ENCODE results near the gene FGD2. TPM values are rescaled to one million over a fixed set of nuclear protein-coding genes. Genes with fewer than 3 reads are reported as not detected.

The FGD2 gene
- total RNA-seq, 4 donors from 2014 or later = 2.7 to 9.2 (median 5.2) TPM

DNA sequence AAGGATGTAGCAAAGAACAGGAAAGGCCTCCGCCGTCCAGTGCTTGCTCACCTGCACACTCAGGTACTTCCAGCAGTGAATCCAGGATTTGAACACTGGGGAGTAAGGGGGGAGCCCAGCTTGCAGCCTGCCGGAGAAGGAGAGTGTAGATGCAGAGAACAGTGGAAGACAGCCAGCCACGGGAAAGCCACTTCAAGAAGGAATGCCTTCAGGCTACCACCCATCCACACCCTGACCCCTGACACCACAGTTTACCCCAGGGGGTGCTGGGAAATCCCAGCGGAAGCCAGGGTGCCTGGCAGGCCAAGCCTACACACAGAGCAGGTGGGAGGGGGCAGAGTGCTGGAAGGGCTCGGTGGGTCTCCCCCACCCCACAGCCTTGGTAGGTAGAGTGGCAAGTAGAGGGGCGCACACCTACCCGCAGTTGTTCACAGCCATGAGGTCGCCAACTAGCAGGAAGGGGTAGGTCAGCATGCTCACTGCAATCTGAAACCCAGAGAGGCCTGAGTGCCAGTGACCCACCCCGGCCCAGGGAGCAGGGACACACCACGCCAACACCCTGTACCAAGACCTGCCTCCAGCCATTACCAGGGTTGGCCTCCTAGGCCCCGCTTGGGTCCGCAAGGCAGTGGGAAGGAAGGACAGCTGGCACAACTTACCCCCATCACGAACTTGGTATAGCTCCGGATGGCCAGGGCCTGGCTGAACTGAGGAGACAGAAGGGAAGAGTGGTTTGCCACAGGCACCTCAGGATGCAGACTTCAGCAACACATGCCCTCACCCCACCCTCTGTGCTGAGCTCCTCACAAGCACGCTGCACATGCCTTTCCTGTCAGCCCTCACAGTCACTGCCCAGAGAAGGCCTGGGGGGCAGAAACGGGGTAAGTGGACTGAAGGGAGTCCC lies 35.2 kb upstream of the FGD2 start:
- DNase-seq (ENCODE audit: low spot score in 2 of 2) = no peak
- intact Hi-C loops (cut with DNase I; ENCODE audit: low total_unique reads) = loop anchor here (5.0 kb wide), 1 partner anchor 53 kb away; no protein-coding TSS in a partner anchor
- no peak overlapping the region for H3K4me3 ChIP-seq (ENCODE audit: low read depth, poor library complexity, severe bottlenecking)
- TF ChIP-seq, protein P1, sequence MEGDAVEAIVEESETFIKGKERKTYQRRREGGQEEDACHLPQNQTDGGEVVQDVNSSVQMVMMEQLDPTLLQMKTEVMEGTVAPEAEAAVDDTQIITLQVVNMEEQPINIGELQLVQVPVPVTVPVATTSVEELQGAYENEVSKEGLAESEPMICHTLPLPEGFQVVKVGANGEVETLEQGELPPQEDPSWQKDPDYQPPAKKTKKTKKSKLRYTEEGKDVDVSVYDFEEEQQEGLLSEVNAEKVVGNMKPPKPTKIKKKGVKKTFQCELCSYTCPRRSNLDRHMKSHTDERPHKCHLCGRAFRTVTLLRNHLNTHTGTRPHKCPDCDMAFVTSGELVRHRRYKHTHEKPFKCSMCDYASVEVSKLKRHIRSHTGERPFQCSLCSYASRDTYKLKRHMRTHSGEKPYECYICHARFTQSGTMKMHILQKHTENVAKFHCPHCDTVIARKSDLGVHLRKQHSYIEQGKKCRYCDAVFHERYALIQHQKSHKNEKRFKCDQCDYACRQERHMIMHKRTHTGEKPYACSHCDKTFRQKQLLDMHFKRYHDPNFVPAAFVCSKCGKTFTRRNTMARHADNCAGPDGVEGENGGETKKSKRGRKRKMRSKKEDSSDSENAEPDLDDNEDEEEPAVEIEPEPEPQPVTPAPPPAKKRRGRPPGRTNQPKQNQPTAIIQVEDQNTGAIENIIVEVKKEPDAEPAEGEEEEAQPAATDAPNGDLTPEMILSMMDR (IDR thresholded peaks at IDR 0.05) = no peak
- TF ChIP-seq POLR2A (IDR thresholded peaks at IDR 0.05) = no peak
- 69 to 71% methylated on average over 16 to 17 of the region's 17 CpGs for WGBS, 2 donors

DNA sequence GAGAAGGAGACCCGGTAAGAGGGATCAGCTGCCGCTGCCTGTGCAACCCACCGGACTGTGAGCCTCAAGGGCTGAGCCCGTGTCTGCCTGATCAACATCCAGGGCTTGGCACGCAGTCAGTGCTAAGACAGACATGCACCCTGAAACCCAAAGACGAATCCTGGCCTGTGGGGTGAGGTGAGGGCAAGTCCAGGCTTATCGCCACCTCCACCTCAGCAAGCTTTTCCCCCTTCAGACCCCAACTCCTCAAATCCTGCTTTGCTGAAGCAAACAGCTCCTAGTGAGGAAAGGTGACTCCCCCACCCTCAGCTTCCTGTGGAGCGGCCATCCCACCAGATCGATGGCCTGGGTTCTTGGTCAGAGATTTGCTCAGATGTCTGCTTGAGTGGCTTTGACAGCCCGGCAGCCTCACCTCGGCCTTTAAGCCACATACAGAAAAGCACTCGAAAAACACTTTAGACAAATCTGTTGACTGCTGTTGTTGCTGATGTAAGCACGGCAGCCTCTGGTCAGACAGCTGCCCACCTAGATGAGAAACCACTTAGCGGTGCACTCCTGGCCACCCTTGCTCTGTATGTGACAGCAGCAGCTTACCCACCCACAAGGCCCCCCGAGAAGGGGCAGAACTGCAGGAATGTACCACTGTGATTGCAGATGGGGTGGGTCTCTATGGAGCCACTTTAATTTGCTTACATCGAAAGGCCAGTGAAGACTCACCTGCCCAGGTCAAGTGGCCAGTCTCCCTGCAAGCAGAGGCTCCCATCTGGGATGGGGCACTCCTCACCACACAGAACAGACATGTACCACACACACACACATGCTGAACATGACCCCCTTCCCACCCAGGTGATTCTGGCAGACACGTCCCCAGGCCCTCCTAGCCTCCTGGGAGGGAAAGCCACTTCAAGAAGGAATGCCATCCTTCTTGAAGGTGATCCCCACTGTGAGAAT lies 34.3 kb upstream of the FGD2 start:
- intact Hi-C loops (cut with DNase I; ENCODE audit: low total_unique reads) = loop anchor here (5.0 kb wide), 1 partner anchor 54 kb away; no protein-coding TSS in a partner anchor
- 64 to 69% methylated on average over 16 to 17 of the region's 17 CpGs for WGBS, 2 donors
- TF ChIP-seq, protein P1 (IDR thresholded peaks at IDR 0.05) = no peak
- no peak for TF ChIP-seq POLR2A (IDR thresholded peaks at IDR 0.05)

DNA sequence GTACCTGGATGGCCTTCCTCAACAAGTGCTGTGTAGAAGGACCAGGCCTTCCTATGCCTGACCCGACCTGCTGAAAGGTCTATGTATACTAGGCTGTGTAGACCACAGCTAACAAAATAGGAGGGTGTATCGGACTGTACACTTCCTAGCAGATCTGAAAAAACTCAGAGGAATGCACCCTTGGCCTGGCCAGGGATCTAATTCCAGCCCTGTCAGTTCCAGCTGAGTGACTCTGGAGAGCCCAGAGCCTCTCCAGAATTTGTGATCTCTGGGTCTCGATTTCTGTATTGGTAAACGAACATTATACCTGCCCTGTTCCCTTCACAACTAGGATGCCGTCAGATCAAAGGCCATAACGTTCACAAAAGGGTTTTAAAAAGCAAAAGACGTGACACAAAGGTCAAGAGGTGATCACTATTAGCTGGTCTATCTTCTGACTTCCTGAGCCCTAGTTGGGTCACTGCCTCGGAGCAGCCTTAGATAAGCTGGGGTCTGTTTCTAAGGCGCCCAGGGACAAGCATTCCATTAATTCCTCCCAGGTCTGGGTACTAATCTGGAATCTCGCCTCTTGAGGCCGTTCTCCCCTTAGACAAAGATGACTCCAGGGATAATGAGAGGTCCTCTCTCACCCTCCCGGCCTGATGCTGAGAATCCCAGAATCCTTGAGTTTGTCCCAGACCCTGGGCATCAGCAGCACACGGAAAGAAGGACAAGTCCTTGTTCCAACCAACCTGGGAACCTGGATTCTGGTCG lies 33.4 kb upstream of the FGD2 start:
- no peak for DNase-seq (ENCODE audit: low spot score in 2 of 2)
- intact Hi-C loops (cut with DNase I; ENCODE audit: low total_unique reads) = loop anchor here (5.0 kb wide), 1 partner anchor 55 kb away; no protein-coding TSS in a partner anchor
- no peak for TF ChIP-seq POLR2A (IDR thresholded peaks at IDR 0.05)
- TF ChIP-seq, protein P1 (IDR thresholded peaks at IDR 0.05) = no peak
- no peak overlapping the region for H3K4me3 ChIP-seq (ENCODE audit: low read depth, poor library complexity, severe bottlenecking)
- 74 to 78% methylated on average over 14 of the region's 14 CpGs for WGBS, 2 donors

More for the DNA sequence above, 34.3 kb upstream of the FGD2 start:
- H3K4me3 ChIP-seq (ENCODE audit: low read depth, poor library complexity, severe bottlenecking) = no peak overlapping the region
- DNase-seq (ENCODE audit: low spot score in 2 of 2) = no peak

DNA sequence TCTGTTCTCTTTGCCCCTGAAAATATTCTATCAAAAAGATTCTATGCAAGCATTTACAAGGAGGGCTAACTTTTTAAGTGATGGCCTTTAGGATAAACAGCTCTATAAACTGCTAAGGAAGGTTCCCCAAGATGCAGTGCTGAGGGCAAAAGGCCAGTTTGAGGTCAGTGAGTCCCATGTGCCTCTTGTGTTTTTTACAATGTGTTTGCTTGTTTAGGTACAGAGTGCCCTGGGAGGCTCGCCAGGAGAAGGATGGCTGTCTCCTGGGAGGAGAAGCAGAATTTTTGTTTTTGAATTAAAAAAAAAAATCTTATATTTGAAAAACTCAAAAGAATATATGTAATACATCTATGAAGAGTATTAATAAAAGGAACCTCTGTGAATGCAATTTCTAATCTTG lies 32.3 kb upstream of the FGD2 start:
- H3K4me3 ChIP-seq (ENCODE audit: low read depth, poor library complexity, severe bottlenecking) = no peak overlapping the region
- 78 to 93% methylated on average over 1 of the region's 1 CpG for WGBS, 2 donors
- TF ChIP-seq, protein P1 (IDR thresholded peaks at IDR 0.05) = no peak
- TF ChIP-seq POLR2A (IDR thresholded peaks at IDR 0.05) = no peak
- intact Hi-C loops (cut with DNase I; ENCODE audit: low total_unique reads) = loop anchor here (5.0 kb wide), 1 partner anchor 56 kb away; no protein-coding TSS in a partner anchor
- DNase-seq (ENCODE audit: low spot score in 2 of 2) = no peak

DNA sequence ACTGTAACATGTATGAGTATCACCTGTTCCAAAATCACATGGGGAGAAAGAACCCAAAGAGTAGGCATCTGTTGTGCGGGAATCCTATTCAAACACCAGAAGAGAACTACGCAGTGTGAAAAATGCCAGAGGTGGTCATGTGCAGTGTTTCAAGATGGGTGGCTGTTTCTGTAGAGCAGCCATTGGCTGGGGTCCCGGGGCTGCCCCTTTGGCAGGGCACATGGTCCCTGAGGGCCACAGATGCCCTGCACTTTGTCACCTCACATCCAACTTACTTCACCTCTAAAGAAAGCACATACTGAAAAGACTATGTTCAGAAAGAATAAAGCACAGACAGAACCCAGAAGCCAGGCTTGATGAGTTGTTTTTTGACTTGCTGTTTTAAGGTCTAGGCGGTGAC lies 31.8 kb upstream of the FGD2 start:
- H3K4me3 ChIP-seq (ENCODE audit: low read depth, poor library complexity, severe bottlenecking) = no peak overlapping the region
- no peak for DNase-seq (ENCODE audit: low spot score in 2 of 2)
- 65 to 88% methylated on average over 4 of the region's 4 CpGs for WGBS, 2 donors
- TF ChIP-seq, protein P1 (IDR thresholded peaks at IDR 0.05) = no peak
- no peak for TF ChIP-seq POLR2A (IDR thresholded peaks at IDR 0.05)
- intact Hi-C loops (cut with DNase I; ENCODE audit: low total_unique reads) = loop anchor here (5.0 kb wide), 1 partner anchor 56 kb away; no protein-coding TSS in a partner anchor

Measured in lower leg skin (tissue), 4 donors.